GM18505 (cell line): Measurements from ENCODE around the gene STEAP1.
"Not testable (repeated sequence)": the region's sequence is repeated elsewhere in the genome, so short reads cannot be mapped to it uniquely, and the experiment has no call there.

Experiments
- ATAC-seq: cut with Tn5 transposase; IDR thresholded peaks from one replicate; pipeline ENCODE4 v1.9.1; 2021; ENCODE audit not compliant: unreplicated experiment
- POLR2A ChIP-seq: IDR thresholded peaks from 4 replicates; pipeline ENCODE4 v1.6.1; 2011; ENCODE audit warnings: borderline replicate concordance; ENCODE audit not compliant: insufficient read depth, insufficient read length; ENCODE audit errors: extremely low read depth

Gene STEAP1

DNA sequence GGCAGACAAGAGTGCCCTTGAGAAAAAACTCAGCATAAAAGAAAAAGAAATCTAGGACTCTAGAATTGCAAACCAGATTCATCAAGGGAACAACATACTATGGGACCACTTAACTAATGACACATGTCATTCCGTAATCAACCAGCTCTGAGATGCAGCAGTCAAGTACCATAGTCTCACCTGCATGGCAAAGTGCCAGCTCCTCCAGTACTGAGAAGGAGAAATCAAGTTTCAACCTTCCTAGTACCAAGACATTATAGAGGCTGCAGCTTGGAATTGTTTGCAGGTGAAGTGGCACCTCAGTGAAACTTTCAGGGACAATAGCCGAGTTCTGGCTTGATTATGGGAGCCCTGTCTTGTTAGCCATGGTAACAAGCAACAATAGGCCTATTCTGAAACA, 11.5 kb downstream of the STEAP1 start:
- TF ChIP-seq POLR2A = no peak
- no peak for ATAC-seq

DNA sequence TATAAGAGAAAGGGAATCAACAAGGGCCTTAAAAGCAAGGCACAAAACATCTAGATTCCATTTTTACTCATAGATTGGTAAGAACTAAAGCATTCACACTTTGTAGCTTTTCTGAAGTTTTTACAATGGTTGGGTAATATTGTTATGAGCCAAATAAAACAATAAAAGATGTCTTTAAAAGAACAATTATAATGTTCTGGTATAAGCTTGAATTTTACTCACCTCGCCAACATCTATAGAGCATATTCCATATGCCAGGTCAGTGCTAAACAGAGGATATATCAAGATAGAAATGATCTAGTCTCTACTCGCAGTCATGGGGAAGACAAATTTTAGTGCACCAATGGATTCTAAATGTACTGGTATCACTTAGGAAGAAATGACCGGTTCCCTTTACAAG, 11.9 kb downstream of the STEAP1 start:
- no peak for ATAC-seq
- no peak for TF ChIP-seq POLR2A

DNA sequence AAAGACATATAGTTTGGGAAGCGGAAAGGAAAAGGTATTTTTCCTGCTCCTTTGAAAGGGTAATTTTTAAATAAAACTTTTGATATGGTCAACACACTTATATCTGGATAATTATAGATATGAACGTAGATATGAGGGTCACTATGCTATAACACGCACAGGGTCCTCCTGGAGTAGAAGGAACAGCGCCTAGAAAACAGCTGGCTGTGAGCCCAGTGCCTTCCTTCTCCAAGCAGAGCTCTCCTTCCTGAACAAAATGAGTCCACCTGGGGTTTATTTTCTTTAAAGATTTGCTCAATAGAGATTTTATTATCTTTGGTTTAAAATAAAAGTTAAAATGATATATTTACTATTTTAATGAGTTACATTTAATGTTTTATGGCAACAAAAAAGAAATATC, 13.1 kb downstream of the STEAP1 start:
- TF ChIP-seq POLR2A = no peak
- no peak for ATAC-seq

DNA sequence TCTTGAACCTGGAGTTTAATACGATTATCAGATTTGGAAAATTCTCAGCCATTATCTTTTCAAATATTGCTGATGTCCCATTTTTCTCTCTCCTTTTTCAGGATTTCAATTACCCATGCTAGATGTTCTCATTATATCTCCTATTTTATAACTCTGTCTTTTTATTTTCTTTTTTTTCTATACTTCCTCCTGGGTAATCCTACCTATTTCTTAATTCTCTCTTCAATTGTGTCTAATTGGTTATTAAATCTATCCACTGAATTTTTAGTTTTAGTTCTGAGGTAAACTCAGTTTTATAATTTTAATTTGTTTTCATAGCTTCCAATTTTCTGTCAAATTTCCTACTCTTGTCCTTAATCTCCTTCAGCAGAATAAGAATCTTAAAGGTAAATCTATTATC, 15.6 kb downstream of the STEAP1 start:
- TF ChIP-seq POLR2A = no peak
- ATAC-seq = no peak

DNA sequence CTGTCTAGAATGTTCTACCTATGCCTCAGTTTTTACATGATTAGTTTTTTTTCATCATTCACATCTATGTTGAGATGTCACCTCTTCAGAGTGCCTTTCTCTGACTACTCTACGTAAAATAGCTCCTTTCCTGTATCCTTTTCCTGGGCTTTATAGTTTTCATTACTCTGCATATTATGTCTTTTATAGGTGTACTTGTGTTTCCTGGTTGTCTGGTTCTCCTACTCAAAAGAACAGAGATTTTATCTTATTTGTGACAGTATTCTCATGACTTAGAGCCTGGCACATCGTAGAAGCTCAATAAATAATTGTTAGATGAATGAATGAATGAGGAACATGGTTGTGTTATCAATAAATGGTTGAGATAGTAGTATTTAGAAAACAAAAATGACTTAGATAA, 17.9 kb downstream of the STEAP1 start:
- no peak for TF ChIP-seq POLR2A
- no peak for ATAC-seq

DNA sequence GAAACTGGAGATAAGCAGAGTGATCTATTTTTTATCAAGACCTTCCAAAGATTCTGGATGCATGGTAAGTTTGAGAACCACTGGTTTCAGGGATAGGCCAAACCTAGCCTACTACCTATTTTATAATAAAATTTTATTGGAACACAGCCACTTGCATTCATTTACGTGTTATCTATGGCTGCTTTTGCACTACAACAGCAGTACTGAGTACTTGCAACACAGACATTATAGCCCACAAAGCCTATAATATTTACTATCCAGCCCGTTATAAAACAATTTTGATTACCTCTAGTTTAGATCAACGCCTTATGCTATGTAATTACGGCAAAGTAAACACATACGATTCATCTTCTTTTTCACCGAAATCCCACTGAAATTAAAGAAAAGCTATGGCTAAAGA, 18.4 kb downstream of the STEAP1 start:
- TF ChIP-seq POLR2A = no peak
- no peak for ATAC-seq

DNA sequence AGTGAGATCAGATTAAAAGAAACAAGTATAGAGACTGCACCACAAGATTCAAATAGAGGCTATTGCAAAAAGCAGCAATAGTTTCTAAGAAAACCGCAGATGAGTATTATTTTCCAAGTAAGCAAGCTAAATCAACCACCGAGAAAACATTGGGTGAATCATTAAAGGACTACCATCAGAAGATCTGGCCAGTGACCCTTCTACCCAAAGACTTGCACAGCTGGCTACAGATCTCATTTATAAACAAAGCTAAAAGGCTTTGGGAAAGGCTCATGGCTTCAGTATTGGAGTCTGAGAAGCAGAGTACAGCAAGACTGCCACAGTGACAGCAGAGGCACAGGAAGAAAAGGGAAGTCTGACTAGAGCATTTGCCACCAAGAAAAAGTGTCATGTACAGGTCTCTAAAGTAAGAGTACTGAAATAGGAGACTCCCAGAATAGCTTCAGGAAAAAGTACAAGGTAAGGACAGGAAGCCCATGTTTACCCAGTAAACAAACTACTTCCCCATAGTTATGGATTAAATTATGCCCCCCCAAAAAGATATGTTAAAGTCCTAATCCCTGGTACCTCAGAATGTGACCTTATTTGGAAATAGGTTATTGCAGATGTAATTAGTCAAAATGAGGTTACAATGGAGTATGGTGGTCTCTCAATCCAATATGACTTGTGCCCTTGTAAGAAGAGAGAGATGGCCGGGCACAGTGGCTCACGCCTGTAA, 19.0 kb downstream of the STEAP1 start:
- TF ChIP-seq POLR2A = no peak
- ATAC-seq = peak; percentile 86

DNA sequence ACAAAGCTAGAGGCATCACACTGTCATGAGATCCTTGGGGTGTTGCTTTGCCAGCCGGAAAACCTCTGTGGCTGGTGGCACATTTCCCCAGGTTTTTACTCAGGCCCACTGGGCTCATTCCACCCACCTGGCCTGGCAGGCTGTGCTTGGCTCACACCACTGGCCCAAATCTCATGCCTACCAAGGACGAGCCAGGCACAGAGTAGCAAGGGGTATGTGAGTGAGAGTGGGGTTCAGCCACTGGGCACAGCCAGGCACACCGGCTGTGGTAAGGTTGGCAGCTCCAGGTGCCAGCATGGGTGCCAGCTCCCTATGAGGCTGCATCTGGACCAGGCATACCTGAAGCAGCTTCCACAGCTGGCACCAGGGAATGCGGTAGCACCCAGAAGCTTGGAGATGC, 21.4 kb downstream of the STEAP1 start:
- no peak for TF ChIP-seq POLR2A
- ATAC-seq = no peak

DNA sequence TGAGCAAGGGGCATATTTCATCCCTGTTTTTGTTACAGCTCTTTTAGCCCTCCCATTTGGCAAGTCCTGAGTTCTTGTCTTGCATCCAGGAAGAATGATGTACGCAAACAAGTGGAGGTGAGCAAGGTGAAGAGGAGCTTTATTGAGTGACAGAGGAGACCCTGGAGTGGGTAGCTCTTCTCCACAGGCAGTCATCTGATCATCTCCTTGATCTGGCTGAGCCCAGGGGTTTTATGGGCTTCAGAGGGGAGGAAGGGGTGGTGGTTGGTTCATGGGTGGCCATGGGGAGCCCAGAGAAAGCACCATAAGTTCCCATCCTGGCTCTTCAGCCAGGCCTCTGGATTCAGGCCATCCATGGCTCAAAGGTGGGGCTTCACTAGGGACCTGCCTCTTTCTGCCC, 21.9 kb downstream of the STEAP1 start:
- TF ChIP-seq POLR2A = no peak
- no peak for ATAC-seq

DNA sequence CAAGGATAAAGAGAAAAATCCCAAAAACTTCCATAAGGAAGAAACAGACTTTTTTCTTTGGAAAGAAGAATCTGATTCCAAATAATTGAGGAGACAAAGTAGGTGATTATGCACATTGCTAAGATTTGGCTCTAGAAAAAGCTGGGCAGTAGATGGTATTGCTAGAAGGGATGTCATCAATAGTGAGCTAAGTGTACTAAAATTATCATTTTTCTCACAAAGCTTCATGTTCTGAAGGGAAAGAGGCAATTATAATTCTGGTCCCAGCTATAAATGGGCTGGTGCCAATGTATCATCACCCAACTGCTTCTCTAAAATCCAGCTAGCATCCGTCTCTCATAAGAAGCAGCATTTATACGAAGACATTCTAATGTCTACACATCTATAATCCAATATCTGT, 23.9 kb downstream of the STEAP1 start:
- no peak for TF ChIP-seq POLR2A
- no peak for ATAC-seq

DNA sequence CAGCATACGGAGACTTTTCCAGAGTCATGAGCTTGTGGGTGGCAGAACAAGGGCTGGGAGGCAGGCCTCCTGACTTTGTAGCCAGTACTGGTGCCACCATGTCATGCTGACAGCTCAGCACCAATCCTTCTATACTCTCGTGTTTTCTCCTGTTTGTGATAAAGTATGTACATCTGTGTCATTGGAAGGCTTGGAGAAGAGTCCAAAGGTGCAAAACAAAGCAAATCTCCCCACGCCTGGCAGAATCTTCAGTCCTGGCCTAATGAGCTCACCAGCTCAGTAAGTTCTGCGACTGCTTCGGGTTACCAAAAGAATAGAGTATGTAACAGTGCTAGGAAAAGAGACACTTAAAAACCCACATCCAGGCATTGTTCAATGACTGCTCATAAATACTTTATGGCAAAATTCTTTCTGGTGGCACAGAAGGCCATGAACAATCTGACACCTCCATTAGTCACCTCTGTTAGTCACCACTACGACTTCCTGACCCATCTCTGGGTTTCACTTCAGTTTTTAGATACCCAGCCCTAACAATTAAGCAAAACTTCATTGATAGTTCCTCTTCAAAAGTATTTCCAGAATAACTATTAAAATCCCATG, 24.5 kb downstream of the STEAP1 start:
- TF ChIP-seq POLR2A = no peak
- peak; percentile 99 for ATAC-seq

DNA sequence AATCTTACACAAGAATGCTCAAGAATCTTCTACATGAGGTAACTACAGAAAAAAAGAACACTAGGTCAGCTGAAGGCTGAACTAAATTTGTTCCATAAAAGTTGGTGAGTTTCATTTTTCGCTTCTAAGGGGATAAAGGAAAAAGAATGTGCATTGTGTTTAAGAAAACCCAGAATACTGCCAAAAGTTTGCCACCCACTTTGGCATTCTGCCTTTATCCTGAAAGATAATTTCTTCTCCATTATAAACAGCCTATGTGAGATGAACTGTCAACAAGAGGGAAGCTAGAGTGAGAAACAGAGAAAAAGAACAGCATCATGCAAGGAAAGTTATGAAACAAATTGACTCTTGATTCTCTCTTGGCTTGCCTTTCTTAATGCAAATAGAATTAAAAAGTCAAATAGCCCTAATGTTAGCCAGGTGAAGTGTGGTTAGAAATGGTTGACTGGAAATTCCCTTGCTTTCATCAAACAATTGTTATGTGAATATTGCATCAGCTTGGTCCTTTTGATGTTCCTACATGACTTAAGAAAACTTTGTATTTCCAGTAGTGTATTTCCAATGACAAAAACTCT, 25.8 kb downstream of the STEAP1 start:
- no peak for ATAC-seq
- no peak for TF ChIP-seq POLR2A

DNA sequence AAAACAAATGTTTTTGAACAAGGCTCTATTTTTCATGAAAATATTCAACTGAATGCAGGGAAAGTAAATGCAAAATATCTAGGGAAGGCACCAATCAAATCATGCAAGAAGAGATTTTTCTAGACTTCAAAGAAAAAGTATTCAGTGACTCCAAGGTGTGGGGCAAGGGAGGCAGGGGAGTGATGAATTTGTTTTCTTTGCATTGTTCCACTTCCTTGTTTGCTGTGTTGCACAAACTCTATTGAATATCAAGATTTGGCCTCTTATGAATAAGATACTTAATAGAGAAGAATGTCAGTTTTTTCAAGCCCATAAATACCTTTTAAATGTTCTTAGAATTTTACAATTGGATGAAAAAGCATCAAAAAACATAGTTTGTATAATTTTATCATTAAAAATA, 26.4 kb downstream of the STEAP1 start:
- TF ChIP-seq POLR2A = no peak
- ATAC-seq = no peak

DNA sequence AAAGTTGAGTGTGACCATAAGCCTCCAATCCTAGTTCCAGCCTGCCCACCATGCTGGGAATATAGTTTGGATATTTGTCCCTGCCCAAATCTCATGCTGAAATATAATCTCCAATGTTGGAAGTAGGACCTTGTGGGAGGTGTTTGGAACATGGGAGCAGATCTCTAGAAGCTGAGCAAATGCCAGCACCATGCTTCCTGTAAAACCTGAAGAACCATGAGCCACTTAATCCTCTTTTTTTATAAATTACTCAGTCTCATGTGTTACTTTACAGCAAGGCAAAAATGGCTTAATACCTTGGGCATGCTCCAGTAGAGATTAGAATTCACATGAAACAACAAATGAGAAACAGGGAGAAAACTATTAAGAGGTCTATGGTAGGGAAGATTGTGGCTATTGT, 27.2 kb downstream of the STEAP1 start:
- ATAC-seq = no peak
- no peak for TF ChIP-seq POLR2A

DNA sequence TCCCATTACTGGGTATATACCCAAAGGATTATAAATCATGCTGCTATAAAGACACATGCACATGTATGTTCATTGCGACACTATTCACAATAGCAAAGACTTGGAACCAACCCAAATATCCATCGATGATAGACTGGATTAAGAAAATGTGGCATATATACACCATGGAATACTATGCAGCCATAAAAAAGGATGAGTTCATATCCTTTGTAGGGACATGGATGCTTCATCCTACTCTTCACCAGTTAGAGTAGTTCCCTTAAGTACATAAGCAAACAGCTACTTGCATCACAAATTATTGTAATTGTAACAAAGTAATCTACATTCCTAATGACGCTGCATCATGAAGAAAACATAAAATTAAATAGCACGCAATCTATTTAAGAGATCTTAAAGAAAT, 32.0 kb downstream of the STEAP1 start:
- ATAC-seq = not testable (repeated sequence)
